ENCODE results near the gene LCE3C. TPM values are rescaled to one million over a fixed set of nuclear protein-coding genes. Genes with fewer than 3 reads are reported as not detected.

The LCE3C gene
- polyA plus RNA-seq, 3 donors, result not detected

DNA sequence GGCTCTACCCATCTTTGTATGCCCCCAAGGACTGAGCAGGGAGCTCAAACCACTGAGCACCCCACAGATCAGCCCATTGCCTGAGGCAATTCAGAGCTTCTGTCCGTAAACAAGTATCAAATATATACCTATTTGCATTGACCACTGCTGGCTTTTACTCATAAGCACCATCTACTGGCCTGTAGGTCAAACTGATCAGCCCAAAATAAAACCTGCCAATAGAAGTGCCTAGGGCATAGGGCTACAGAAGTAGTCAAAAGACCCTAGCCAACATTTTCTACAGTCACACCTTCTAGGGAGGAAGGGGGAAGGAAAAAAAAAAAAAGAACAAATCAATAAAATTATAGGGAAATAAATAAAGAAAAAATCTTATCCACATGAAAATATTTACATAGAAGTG, 14.4 kb upstream of the LCE3C start:
- Mint-ChIP-seq H3K27me3 (ENCODE audit: low read depth in 3 of 3) (peaks cover 0 to 2% (median 1%) of the 10 kb centered on the region in 3 donors), H3K4me3 (no peak overlapping the region), H3K9me3 (peaks cover 0 to 2% (median 0%) of the 10 kb centered on the region in 7 donors), H3K36me3 (no peaks in the 10 kb centered on the region), H3K27ac (no peak overlapping the region), H3K4me1 (no peaks in the 10 kb centered on the region)
- TF ChIP-seq, protein P1, sequence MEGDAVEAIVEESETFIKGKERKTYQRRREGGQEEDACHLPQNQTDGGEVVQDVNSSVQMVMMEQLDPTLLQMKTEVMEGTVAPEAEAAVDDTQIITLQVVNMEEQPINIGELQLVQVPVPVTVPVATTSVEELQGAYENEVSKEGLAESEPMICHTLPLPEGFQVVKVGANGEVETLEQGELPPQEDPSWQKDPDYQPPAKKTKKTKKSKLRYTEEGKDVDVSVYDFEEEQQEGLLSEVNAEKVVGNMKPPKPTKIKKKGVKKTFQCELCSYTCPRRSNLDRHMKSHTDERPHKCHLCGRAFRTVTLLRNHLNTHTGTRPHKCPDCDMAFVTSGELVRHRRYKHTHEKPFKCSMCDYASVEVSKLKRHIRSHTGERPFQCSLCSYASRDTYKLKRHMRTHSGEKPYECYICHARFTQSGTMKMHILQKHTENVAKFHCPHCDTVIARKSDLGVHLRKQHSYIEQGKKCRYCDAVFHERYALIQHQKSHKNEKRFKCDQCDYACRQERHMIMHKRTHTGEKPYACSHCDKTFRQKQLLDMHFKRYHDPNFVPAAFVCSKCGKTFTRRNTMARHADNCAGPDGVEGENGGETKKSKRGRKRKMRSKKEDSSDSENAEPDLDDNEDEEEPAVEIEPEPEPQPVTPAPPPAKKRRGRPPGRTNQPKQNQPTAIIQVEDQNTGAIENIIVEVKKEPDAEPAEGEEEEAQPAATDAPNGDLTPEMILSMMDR (IDR thresholded peaks at IDR 0.05), result no peak
- Histone ChIP-seq H2AFZ (ENCODE audit: insufficient read depth, low read depth, low read length, poor library complexity, severe bottlenecking) (no peak overlapping the region), H3K27me3 (ENCODE audit: control insufficient read depth in 2 of 2, insufficient read depth in 2 of 2, low read length in 2 of 2) (peaks cover 3 to 9% of the 10 kb centered on the region in 2 donors), H3K36me3 (replicated peaks in 1 of 2; ENCODE audit: control insufficient read depth in 1 of 2, insufficient read depth in 2 of 2, low read length in 2 of 2) (no peaks in the 10 kb centered on the region), H3K9ac (ENCODE audit: insufficient read depth, low read length, poor library complexity, severe bottlenecking) (no peak overlapping the region), H4K20me1 (ENCODE audit: insufficient read depth, low read length) (no peaks in the 10 kb centered on the region), H3K27ac (ENCODE audit: low read depth in 1 of 2, low read length in 2 of 2) (no peak overlapping the region), H3K9me3 (replicated peaks in 1 of 2; ENCODE audit: control insufficient read depth in 1 of 2, insufficient read depth in 1 of 2, low read length in 2 of 2) (no peaks in the 10 kb centered on the region), H3K4me2 (replicated peaks; ENCODE audit: extremely low read depth, low read length, poor library complexity, severe bottlenecking) (no peak overlapping the region), H3K4me1 (ENCODE audit: control insufficient read depth in 1 of 2, insufficient read depth in 2 of 2, low read length in 2 of 2) (no peaks in the 10 kb centered on the region), H3K79me2 (ENCODE audit: insufficient read depth, low read length) (no peaks in the 10 kb centered on the region), H3K4me3 (replicated peaks in 1 of 3; ENCODE audit: low read depth in 2 of 3, low read length in 3 of 3) (no peak overlapping the region)
- intact Hi-C loops (cut with micrococcal nuclease), result no loop called here
- no CpG with 5 or more reads among the region's 1 CpG for WGBS (ENCODE audit: insufficient coverage)
- no peak for DNase-seq

DNA sequence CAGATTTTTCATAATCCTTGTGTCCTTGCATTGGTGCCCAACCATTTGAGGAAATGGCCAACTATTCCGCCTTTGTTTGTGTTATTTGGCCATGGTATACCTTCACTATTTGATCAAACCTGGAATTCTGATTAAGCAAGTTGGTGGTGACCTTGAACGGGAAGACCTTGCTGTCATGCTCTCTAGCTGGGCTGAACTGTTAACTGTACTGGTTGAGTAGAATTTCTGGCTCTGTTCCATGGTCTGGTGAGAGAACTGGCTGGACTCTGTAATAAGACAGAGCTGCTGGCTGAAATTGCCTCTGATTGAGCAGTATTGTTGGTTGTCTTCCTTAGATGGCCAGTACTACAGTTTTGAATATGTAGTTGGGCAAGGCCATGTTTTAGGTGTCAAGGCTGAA, 3.0 kb upstream of the LCE3C start:
- no peak overlapping the region for H3K4me2 ChIP-seq (replicated peaks; ENCODE audit: extremely low read depth, low read length, poor library complexity, severe bottlenecking)
- H3K36me3 ChIP-seq (replicated peaks in 1 of 2; ENCODE audit: control insufficient read depth in 1 of 2, insufficient read depth in 2 of 2, low read length in 2 of 2), result no peaks in the 10 kb centered on the region
- no peak overlapping the region for H3K9ac ChIP-seq (ENCODE audit: insufficient read depth, low read length, poor library complexity, severe bottlenecking)
- H3K4me3 ChIP-seq (replicated peaks in 1 of 3; ENCODE audit: low read depth in 2 of 3, low read length in 3 of 3), result no peak overlapping the region
- intact Hi-C loops (cut with micrococcal nuclease), result no loop called here
- Mint-ChIP-seq H3K4me3 (no peak overlapping the region), H3K27me3 (ENCODE audit: low read depth in 3 of 3) (peaks cover 0 to 2% (median 0%) of the 10 kb centered on the region in 3 donors), H3K9me3 (peaks cover 0 to 2% (median 0%) of the 10 kb centered on the region in 7 donors), H3K4me1 (no peaks in the 10 kb centered on the region), H3K36me3 (no peaks in the 10 kb centered on the region), H3K27ac (no peak overlapping the region)
- no peaks in the 10 kb centered on the region for H3K79me2 ChIP-seq (ENCODE audit: insufficient read depth, low read length)
- no peaks in the 10 kb centered on the region for H4K20me1 ChIP-seq (ENCODE audit: insufficient read depth, low read length)
- no peaks in the 10 kb centered on the region for H3K4me1 ChIP-seq (ENCODE audit: control insufficient read depth in 1 of 2, insufficient read depth in 2 of 2, low read length in 2 of 2)
- H3K27me3 ChIP-seq (ENCODE audit: control insufficient read depth in 2 of 2, insufficient read depth in 2 of 2, low read length in 2 of 2), result no peaks in the 10 kb centered on the region
- no peak for DNase-seq
- H2AFZ ChIP-seq (ENCODE audit: insufficient read depth, low read depth, low read length, poor library complexity, severe bottlenecking), result no peak overlapping the region
- H3K9me3 ChIP-seq (replicated peaks in 1 of 2; ENCODE audit: control insufficient read depth in 1 of 2, insufficient read depth in 1 of 2, low read length in 2 of 2), result peaks cover 7 to 12% of the 10 kb centered on the region in 2 donors
- TF ChIP-seq, protein P1 (IDR thresholded peaks at IDR 0.05), result no peak
- WGBS (ENCODE audit: insufficient coverage), result no CpG with 5 or more reads among the region's 2 CpGs
- H3K27ac ChIP-seq (ENCODE audit: low read depth in 1 of 2, low read length in 2 of 2), result no peak overlapping the region

Measured in CD14-positive monocyte (primary cell).